Measurements from ENCODE around the gene SCD5.

SCD5 gene

DNA sequence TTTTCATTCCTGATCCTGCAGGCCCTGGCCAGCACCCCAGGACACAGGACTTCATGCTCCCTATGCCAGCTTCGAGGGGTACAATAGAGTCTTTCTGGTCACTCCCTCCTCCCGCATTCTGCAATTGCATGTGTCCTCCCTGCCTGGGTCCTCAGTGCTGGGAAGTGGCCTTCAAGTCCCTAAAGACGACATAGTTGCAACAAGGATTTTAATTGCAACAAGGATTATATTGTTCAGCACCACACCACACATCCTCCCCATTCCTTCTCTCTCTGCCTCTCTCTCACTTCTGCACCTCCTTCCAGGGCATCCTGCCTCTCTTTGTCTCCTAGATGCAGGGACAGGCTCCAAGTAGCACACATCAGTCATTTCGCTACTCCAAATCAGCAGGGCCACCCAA lies 25.5 kb downstream of the SCD5 start:
- in situ Hi-C loops (cut with HindIII; ENCODE audit: low sequenced_read_pairs) = no loop called here

DNA sequence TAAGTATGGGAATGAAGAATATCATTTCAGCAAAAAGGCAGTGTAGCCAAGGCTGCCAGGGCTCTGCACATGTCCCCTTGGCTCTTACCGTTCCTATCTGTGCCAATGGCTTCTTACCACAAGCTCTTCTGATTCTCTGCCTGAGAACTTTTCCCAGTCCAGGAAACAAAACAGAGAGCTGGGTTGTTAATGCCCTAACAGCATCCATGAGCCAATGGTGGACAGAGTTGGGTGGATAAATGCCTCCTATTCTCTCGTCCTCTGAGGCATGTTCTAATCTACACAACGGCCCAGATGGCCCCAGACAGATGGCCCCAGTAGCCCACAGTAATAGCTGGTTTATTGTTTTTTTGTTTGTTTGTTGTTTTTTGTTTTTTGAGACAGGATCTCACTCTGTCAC lies 28.0 kb downstream of the SCD5 start:
- in situ Hi-C loops (cut with HindIII; ENCODE audit: low sequenced_read_pairs) = no loop called here

DNA sequence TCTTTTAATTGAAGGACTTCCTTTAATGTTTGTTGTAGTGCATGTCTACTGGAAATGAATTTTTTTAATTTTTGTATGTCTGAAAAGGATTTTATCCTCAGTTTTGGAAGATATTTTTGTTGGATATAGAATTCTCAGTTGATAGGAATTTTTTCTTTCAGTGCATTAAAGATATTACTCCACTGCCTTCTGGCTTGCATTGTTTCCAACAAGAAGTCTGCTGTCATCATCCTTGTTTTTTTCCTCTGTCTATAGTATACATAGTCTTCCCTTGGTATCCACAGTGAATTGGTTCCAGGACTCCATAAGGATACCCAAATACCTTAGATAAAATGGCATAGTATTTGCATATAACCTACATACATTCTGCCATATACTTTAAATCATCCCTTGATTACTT lies 33.5 kb downstream of the SCD5 start:
- in situ Hi-C loops (cut with HindIII; ENCODE audit: low sequenced_read_pairs) = no loop called here

DNA sequence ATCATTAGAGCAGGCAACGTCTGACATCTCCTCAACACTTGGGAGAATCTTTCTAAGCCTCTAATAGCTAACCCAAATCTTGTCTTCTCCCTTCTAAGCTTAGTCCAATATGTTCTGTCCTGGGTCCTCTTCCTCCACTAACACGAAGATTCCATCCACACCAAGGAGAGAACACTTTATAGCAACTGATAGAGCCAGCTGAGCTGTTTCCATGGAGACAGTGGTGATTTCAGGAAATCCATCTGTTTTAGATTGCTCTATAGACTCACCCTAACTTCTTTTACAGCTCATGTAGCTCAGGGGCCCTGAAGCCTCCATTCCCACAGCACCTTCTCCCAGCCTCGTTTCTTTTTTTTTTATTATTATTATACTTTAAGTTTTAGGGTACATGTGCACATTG lies 37.4 kb downstream of the SCD5 start:
- in situ Hi-C loops (cut with HindIII; ENCODE audit: low sequenced_read_pairs) = no loop called here

DNA sequence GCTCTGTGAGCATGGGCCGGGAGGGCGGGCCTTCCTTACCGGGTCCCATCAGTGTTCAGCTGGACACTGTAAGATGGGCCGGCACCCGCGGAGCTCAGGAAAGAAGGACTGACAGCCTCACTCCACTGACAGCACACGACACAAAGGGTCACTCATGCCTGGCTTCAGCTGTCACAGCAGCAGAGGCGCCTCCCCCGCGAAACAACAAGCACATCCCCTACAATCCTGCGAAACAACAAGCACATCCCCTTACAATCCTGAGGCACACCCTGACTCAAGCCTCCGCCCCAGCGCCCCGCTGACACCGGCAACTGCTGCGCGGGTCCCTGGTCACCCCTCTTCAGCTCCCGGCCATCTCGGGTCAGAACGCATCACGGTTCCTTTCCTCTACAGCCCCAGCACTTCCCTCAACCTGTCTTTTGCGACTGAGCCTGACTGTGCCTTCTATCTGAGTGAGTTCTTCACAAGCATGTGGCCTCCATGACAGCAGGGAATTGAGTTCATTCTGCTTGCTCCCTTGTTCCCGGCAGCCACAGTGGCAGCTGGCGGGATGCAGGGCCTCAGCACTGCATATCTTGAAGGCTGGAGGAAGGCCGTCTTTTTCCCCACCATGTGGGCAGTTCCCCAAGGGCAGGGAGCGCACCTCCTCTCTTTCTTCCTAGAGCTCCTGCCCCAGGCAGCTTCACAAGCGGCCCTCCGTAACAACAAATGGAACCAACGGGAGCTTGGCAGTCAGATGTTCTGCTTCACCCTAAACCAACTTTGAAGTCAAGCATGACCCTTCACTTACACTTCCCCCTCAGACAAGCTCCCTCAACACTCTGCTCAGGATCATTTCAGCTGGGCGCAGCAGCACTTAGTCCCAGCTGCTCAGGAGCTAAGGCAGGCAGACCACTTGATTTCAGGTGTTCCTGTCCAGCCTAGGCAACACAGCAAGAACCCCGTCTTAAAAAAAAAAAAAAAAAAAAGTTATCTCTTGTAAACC lies 39.6 kb downstream of the SCD5 start:
- in situ Hi-C loops (cut with HindIII; ENCODE audit: low sequenced_read_pairs) = no loop called here

DNA sequence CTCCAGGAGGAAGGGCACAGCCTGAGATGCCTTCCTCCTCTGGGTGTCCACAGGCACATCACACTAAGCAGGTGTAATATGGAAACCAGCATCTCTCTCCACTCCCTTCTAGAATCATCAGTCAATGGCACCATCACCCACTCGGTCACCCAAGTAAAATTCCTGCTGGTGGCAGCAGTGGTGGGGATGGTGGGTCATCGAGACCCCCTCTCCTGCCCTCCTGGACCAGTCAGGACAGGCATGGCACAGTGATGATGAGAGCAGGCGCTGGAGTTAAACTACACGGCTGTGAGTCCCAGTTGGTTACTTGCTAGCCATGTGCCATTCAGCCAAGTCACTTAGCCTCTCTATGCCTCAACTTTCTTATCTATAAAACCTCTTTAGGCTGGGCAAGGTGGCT lies 42.5 kb downstream of the SCD5 start:
- in situ Hi-C loops (cut with HindIII; ENCODE audit: low sequenced_read_pairs) = no loop called here

DNA sequence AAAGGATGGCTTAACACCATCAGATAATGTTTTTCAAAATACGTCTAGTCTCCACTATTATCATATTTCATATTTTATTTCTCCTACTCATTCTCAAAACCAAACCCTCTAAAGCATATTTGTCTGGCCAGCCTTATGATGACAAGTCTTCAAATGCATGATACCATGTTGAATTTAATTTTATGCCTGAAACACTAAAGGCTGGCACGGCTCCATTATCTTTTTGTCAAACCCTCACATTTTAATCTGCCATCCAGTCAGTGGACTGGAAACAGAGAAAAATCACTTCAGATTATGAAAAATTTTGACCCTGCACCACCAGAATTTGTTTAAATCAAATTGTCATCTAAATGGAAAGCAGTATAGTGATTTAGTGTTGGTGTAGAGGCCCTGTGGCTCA lies 42.9 kb downstream of the SCD5 start:
- in situ Hi-C loops (cut with HindIII; ENCODE audit: low sequenced_read_pairs) = no loop called here

DNA sequence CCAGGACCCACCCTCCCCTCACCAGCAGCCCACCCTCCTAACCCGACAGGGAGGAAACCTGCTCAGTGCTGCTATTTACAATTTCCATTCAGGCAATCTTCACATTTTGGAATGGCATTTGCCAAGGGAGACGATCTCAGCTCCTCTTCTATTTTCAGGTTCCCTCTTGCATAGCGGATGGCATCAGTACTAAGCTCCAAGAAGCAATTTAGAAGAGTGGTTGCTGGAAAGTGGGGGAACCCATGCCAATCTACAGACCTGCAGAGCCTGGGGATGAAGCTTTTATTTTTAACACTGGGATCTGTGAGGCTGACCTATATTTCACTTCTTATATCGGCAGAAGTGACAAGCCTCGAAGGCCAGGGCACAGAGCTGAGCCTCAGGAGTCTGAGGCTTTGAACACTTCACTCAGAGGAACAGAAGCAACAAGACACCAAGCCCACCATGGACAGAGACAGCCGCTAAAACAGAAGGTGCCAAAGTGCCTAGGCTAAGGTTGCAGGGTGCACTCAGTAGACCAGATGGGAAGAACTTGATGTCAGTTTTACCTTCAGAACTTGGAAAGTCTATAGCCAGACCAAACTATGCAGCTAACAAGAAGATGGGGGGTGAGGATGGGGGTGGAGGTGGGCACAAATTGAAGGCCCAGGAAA lies 44.0 kb downstream of the SCD5 start:
- in situ Hi-C loops (cut with HindIII; ENCODE audit: low sequenced_read_pairs) = no loop called here

DNA sequence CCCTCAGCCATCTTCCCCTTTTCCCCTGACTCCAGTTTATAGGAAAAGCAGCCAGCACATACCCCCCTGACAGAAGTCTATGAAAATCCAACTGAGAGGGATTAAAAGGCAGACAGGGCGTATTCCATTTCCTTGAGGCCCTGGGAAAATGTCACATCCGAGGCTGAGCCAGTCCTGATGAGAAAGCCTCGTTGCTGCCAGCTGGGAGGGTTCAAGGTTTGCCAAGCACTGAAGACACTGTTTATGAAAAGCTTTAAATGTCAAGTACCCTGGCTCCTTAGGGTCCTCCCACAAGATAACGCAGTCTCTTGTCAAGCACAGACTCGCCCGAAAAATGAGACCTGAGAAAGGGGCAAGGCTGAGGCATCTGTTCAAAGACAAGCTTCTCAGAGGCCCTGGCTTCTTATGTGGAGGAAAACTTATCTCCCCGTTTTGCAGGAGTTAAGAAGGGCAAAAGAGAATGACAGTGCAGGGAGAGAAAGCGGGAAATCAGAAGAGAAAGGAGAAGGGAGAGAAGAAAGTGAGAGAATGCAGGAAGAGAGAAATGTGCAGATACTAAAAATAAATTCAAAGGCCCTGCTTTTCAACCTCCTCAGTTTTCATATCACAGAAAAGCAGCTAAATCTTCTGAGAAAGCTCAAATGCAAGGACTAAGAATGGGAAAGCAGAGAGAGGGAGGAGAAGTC lies 44.7 kb downstream of the SCD5 start:
- in situ Hi-C loops (cut with HindIII; ENCODE audit: low sequenced_read_pairs) = no loop called here

DNA sequence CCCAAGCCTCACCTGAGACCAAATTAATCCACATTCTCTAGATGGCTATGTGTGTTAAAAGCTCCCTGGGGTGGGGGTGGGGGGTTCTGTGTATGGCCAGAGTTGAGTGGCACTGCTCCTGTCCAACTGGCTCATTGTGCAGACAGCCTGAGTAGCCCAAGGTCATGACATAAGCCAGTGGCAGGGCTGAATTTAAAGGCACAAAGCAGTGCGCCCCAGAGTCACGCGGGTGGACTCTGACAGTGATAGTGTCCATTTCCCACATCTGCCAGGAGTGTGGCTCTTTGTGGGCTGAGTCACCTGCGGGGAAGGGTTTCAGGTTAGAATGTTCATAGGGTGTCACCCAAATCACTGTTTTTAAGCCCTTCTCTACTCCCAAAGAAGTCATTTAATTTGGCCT lies 45.4 kb downstream of the SCD5 start:
- in situ Hi-C loops (cut with HindIII; ENCODE audit: low sequenced_read_pairs) = no loop called here

DNA sequence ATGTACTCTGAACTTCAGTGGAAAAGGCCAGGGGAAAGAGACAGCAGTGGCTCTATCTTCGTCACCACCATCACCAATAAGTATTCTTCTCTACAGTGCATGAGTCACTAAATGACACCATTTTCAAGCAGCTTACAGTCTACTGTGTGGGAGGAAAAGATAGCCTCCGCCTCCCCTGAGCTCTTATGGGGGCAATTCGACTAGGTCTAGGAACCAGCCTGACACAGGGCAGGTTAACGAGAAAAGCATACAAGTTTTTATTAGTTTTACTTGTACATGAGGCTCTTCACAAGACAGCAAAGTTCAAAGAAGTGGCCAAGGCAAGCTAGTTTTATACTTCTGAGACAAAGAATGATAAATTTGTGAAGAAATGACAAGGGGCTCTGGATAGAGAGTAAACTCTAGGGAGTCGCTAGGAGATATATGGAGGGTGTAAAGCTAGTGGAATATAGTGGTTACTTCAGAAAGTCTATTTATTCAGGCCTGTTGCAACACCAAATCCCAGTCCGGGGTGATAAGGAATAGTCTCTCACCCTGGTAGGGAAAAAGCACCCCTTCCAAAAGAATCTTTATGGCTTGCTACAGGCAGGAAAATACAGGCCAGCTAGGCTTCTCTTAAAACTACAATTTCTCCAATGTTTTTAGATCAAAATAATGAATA lies 49.7 kb downstream of the SCD5 start:
- in situ Hi-C loops (cut with HindIII; ENCODE audit: low sequenced_read_pairs) = no loop called here

DNA sequence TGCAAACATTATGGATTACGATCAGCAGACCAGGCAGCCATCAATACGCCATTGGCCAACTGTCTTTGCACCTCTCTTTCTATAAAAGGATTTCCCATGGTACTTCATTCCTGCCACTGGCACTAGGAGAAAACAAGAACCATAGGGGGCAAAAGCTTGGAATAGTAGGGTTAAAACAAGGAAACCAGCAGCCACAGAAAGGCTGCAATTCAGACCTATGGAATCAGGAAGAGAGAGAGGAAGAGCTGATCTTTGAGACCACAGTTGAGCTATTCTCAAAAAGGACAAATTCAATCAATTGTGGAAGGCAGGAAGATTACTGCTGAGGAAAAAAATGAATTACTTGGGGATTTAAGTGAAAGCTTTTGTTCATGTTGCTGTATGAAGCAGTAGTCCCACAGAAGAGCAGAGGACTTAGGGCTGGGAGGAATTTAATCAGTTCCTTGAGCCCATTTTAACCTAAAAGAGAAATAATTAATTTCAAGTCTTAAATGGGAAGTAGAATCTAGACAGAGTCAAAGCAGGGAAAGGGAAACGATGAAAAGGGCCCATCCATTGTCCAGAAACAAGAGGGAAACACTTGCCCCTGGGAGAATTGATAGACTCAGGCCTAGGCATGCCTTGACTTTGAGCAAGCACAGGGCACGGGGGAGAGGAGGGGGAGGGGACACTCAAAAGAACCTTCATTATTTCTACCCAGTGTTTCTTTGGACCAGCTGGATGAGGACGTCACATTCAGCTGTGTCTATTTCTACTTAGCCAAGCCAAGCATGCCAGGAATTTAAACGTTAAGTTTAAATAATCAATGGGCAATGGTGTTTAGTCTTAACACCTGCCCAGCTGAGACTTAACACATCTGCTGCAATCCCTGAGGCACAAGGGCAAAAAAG lies 50.7 kb downstream of the SCD5 start:
- in situ Hi-C loops (cut with HindIII; ENCODE audit: low sequenced_read_pairs) = no loop called here

DNA sequence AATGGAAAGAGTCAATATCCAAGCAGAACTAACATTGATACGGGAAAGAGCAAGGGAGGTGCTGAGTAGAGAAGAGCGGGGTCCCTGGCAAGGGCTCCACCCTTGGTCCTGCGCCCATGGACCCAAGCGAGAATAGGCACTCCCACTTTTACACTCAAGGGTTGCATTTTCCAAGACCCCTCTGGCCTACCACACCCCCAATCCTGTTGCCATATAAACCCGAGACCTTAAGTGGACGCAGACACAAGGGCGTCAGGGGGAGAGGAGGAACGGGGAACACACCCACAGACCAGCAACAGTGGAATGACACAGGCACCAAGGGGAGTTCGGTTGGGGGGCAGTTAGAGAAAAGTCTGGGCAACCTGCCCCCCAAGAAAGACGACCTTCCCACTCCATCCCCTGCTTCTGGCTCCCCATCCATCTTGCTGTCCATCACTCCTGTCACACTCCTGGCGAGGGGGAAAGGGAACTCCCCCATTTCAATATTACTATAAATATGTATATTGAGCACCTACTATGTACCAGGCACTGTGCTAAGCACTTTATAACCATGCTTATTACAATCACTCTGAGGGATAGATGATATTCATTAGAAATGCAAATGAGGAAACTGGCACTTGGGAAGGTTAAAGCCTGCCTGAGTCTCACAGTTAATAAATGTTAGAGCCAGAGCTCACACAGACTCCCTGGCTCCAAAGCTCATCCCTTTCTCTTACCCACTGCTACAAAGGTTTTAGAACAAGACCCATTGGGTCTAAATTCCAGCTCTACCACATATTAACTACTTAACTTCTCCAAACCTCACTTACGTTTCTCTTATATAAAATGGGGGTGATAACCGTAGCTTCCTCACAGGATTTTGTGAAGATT lies 51.7 kb downstream of the SCD5 start:
- in situ Hi-C loops (cut with HindIII; ENCODE audit: low sequenced_read_pairs) = no loop called here

DNA sequence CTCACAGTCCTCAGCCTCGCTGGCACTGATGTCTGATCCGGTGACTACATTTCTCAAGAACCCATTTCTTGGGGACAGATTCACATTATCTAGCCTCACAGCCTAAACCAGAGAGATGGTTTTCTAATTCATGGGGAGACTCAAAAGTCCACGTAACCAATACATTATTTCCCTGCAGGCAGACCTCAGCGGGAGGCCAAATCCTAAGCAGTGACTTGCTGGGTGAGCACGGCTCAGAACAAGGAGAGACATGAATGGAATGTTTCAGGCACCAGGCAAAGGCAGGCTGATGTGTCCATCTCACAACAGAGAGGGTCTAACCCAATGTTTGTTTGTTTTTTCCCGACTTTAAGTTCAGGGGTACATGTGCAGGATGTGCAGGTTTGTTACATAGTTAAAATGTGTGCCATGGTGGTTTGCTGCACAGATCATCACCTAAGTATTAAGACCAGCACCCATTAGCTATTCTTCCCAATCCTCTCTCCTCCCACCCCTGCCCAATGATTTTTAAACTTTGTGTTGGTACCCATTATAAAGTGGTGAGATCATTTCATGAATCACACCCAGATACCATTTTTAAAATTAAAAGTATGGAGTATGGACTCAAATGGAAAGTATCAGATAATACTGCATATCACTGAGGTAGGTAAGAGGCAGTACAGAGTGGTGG lies 53.3 kb downstream of the SCD5 start:
- in situ Hi-C loops (cut with HindIII; ENCODE audit: low sequenced_read_pairs) = no loop called here

DNA sequence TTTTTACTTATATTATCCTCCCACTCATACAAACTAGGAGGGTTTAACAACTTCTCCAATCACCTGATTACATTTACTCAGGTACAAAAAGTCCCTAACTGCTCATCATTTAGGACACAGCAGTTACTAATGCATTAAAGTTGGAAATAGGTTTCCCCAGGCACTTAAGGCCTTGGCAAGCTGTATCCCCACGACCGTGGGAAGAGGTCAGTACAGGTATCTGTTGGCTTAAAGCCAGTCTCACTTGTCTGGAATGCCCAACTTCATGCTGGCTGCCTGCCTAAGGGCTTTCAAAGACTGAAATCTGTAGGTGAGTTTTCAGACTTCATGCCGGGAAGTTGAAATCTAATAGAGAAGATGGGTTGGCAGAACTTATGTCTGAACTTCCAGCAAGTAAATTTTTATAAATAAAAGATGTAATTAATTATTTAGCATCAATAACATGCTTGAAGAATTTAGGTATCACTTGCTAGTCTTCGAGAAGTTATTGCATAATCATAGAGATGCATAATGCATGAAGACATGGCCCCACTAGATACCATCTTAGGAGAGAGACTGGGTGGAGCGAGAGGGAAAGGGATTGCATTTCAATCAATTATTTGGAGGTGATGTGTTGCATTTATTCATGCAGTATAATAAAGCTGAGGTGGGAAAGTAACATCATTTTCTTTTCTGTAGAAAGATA lies 54.2 kb downstream of the SCD5 start:
- in situ Hi-C loops (cut with HindIII; ENCODE audit: low sequenced_read_pairs) = no loop called here

DNA sequence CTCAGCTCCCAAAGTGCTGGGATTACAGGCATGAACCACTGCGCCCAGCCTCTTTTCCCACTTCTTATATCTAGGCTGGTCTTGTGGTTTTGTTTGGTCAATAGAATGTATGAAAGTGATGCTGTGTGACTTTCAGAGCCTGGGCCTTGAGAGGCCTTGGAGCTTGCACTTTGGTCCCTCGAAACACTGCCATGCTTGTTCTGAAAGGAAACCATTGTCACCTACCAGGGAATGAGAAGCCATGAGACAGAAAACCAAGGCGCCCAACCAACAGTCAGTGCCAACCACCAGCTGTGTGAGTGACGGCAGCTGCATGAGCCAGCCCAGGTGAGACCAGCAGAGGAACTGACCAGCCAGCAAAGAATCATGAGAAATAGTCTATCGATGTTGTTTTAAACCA lies 57.4 kb downstream of the SCD5 start:
- in situ Hi-C loops (cut with HindIII; ENCODE audit: low sequenced_read_pairs) = no loop called here

DNA sequence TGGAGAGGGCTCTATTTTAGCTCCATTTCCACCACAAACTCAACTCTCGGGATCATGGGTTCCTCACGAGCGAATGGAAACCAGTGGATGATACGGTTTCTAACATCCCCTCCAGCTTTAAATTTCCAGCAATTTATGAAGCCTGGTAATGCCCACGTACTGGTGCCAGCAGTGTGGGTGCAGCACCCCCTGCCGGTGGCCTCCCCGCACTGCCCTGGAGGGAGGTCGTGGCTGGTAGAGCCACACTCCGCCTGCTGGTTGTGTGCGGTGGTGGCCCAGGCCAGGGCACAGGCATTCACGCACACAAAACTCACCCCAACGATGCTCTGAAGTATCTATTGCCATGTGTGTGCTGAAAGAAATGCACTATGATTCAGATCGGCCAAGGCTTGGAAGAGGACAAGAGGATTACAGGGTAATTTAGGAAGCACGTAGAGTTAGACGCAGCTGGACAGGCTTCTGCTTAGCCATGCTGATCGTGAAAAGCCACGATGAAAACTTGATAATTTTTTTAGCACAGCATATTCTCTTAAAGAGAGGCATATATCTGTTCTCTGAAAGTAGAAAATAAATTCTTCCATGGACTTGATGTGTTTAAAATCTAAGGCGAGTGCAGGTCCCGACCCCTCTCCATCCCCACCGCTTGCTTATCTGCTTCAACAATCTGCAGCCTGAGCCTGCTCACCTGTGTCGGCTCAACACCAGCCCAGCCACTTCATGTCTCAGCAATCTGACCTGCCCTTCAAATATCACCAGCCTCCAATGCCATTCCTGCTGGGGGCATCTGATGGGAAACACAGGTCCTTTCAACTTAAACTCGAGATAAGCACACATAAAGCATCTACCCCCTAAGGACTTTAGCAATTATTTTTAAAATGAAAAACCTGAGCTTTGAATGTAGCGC lies 59.1 kb downstream of the SCD5 start:
- in situ Hi-C loops (cut with HindIII; ENCODE audit: low sequenced_read_pairs) = no loop called here

Data from DLD1 (cell line).